GM18517 (cell line): Measurements from ENCODE around the gene AHNAK2.
"Not testable (repeated sequence)": the region's sequence is repeated elsewhere in the genome, so short reads cannot be mapped to it uniquely, and the experiment has no call there.

ENCODE experiments used
- ATAC-seq: cut with Tn5 transposase; IDR thresholded peaks from one replicate; pipeline ENCODE4 v1.9.1; 2021; ENCODE audit warnings: mild to moderate bottlenecking, moderate library complexity; ENCODE audit not compliant: unreplicated experiment

Gene AHNAK2

DNA sequence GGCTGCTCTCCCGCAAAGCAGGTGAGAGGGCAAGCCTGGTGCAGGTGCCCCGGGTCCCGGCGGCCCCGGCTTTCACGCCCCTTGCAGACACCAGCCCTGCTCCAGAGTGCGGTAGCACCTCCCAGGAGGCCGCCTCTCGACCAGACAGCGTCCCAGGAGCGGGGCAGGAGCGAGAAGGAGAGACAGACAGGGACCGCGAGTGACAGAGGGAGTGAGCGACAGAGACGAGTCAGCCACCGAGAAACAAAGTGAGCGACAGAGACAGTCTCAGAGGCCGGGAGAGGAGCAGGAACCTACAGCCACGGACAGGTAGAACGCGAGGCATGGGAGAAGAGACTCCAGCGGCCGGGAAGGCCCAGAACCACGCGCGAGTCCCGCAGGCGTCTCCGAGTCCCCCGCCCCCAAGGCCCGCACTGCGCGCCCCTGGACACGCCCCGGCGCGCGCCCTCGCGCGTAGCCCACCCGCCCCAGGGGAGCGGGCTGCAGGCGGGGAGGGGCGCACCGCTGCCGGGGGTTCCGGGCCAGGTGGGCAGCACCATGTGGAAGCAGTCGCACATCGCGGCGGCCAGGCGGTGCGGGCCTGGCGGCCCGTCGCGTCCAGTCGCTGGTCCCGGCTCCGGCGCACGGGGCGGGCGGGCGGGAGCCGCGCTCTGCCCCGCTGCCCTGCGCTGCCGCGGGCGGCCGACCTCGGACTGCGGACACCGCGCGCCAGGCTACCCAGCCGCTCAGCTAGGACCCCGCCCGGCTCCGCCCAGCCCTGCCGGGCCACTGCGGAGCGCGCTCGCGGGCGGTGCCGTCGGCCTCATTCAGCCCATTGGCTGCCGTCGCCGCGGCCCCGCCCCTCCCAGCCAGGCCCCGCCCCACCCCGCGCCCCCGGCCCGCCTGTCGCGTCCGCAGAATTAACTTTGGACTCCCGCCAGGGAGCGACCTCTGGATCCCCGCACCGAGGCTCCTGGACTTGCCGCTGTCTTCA lies at the start of gene AHNAK2:
TSS of gene AHNAK2 (minus strand) at position 694 of the 973 bp plus-strand sequence. CDS start at position 557, 137 bp downstream.
- ATAC-seq, result no peak

DNA sequence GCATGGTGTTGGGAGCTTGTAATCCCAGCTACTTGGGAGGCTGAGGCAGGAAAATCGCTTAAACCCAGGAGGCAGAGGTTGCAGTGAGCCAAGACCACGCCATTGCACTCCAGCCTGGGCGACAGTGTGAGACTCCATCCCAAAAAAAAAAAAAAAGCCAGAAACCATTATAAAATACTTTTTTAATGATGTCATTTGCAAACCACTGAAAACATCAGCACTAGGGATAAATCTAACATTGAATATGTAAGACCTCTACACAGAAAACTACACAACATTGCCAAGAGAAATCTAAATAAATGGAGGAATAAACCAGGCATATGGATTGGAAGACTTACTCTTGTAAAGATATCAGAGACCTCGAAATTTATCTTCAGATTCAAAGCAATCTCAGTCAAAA lies 49.5 kb upstream of the AHNAK2 start:
- not testable (repeated sequence) for ATAC-seq

DNA sequence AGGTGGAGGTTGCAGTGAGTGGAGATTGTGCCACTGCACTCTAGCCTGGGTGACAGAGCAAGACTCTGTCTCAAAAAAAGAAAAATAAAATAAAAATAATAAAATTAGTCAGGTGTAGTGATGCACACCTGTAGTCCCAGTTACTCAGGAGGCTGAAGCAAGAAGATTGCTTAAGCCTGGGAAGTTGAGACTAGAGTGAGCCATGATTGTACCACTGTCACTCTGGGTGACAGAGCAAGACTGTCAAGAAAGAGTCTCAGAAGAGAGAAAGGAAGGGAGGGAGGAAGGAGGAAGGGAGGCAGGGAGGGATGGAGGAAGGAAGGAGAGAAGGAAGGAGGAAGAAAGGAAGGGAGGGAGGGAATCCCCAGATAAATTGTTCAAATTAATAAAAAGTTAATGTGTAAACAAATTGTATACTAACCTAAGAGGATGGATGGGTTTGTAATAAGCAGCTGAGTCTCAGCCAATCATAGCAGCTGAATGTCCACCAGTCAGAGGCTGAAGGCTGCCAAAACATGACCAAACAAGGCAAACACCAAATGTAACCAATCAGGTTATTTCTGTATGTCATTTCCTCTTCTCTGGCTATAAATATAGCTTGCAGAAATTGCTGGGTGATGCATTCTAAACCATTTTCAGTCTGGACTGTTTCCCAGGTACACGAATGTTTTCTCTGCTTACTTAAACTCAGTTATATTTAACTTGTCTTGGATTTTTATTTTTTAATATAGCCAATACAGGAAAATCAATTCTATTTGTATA lies 48.8 kb upstream of the AHNAK2 start:
- ATAC-seq, result no peak

DNA sequence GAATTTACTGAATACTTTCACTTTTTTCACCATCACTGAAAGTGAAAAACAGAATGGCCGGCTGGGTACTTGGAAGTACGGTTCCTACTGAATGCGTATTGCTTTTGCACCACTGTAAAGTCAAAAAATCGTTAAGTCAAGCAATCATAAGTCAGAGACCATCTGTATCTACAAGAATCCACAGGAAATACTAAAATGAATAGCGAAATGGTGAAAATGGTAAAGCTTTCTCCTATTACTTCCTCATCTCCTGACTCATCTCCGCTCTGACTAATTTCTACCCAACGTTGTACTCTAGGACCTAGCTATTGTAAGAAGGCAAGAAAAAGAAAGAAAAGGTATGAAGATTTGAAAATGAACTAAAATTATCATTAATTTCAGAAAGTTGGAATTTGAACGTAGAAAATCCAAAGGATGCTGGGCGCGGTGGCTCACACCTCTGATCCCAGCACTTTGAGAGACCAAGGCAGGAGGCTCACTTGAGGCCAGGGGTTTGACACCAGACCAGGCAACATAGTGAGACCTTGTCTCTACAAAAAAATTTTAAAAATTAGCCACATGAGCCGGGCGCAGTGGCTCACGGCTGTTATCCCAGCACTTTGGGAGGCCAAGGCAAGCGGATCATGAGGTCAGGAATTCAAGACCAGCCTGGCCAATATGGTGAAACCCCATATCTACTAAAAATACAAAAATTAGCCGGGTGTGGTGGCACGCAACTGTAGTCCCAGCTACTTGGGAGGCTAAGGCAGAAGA lies 48.0 kb upstream of the AHNAK2 start:
- ATAC-seq, result peak; percentile 38

DNA sequence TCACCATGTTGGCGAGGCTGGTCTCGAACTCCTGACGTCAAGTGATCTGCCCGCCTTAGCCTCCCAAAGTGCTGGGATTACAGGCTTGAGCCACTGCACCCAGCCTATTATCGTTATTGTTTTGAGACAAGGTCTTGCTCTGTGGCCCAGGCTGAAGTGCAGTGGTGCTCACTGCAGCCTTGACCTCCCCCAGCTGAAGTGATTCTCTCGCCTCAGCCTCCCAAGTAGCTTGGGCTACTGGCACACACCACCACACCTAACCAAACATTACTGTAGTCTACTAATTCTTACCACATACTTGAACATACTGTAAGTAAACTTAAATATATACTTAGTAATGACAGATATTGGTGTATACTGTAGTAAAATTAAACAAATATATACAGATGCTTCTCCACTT lies 47.3 kb upstream of the AHNAK2 start:
- no peak for ATAC-seq

DNA sequence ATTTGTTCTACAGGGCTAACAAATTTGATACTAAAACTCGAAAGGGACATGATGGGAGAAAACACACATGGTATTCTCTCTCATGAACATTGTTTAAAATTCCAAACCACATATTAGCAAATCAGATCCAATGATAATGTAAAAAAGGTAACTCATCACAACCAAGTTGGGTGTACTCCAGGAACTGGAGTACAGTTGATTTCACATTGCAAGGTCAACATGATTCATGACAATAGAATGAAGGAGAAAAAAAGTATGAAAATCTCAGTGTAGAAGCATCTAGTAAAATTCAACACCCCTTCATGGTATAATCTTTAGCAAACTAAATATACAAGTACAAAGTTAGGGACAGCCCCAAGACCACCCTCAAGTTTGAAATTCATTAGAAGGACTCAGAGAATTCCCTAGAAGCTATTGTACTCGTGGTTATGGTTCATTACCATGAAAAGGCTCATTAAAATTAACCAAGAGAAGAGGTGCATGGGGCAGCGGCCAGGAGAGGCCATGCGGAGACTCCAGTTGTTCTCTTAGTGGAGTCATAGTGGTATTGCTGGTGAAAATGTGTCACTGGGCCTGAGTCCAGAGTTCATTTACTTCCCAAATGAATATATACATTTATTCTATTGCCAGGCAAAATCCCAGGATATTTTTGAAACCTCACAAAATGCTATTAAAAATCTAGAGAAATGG lies 45.8 kb upstream of the AHNAK2 start:
- no peak for ATAC-seq

DNA sequence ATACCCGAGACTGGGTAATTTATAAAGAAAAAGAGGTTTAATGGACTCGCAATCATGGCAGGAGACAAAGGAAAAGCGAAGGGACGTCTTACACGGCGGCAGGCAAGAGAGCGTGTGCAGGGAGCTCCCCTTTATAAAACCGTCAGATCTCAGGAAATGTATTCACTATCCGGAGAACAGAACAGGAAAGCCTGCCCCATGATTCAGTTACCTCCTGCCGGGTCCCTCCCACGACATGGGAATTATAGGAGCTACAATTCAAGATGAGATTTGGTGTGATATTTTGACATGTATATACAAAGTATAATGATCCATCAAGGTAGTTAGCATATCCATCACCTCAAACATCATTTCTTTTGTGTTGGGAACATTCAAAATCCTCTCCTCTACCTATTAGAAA lies 45.0 kb upstream of the AHNAK2 start:
- no peak for ATAC-seq

DNA sequence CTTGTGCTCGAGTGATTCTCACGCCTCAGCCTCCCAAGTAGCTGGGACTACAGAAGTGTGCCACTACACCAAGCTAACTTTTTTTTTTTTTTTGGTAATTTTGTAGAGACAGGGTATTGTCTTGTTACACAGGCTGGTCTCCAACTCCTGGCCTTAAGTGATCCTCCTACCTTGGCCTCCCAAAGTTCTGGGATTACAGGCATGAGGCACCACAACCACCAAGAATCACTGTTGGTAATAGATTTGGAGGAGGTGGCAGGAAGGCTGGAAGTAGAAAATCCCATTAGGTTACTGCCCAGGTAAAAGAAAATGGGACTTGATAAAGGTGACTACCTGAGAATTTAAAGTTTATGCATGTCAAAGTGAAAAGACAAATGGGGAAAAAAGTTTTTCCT lies 44.1 kb upstream of the AHNAK2 start:
- ATAC-seq, result no peak

DNA sequence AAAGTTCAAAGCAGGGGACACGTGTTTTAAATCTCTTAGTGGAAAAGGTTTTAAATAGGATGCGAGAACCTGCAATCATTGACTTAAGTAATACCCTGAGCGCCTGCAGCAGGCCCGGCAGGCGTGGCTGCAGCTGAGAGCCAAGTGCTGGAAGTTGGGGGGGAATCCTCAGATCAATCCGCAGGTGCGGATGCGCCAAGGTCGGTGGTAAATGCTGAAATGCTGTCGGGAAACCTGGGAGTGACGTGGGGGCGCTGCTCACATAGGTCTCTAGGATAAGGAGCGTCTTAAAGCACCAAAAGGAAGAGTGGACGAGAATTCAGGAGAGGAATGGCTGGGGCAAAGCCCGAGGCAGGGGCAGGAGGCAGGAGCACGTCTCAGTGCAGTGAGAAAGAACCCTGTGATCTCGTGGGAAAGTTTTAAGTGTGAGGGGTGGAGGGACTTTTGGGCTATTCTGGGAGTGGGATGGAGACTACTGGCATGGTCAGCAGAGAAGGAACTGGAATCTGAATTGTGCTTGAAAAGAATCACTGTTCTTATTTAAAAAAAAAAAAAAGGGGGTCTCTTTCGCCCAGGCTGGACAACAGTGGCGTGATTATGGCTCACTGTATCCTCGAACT lies 43.6 kb upstream of the AHNAK2 start:
- ATAC-seq, result no peak

DNA sequence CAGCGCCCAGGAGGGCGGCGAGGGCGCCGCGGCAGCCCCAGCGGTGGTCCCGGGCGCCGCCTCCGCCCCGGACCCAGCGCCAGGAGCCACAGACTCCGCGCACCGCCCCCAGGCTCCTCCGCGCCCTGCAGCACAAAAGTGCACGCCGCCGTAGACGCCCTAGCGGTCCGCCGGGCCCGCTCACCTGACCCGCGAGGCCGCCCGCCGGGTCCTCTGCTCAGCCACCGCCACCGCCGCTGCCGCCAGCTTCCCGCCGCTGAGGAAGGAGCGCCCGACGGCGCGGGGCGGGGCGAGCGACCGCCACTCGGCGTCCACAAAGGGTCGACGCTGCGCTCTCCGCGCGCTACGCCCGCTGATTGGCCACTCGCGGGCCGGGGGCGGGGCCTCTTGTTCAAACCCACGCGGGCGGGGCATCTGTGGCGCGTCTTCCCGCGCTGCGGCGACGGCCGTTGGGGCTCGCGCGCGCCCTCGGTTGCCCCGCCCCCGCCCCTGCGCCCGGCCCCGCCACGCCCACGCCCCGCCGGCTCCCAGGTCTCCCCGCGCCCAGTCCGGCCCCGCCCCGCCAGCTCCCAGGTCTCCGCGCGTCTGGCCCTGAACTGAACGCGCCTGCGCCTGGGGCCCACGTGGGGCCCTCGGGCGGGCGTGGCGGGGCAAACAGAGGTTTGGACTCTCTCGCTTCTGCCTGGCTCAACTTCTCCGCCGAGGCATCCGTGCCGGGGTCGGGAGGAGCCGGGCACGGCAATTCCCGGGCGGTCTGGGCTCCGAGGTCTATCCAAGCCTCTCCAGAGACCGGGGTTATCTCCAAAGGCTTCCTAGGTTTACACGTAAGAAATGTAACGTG lies 42.9 kb upstream of the AHNAK2 start, which contains the start of gene CDCA4:
TSS of gene CDCA4 (minus strand) at position 269 of the 841 bp plus-strand sequence. CDS start 9,154 bp downstream, outside the sequence.
- peak; percentile 63 for ATAC-seq

DNA sequence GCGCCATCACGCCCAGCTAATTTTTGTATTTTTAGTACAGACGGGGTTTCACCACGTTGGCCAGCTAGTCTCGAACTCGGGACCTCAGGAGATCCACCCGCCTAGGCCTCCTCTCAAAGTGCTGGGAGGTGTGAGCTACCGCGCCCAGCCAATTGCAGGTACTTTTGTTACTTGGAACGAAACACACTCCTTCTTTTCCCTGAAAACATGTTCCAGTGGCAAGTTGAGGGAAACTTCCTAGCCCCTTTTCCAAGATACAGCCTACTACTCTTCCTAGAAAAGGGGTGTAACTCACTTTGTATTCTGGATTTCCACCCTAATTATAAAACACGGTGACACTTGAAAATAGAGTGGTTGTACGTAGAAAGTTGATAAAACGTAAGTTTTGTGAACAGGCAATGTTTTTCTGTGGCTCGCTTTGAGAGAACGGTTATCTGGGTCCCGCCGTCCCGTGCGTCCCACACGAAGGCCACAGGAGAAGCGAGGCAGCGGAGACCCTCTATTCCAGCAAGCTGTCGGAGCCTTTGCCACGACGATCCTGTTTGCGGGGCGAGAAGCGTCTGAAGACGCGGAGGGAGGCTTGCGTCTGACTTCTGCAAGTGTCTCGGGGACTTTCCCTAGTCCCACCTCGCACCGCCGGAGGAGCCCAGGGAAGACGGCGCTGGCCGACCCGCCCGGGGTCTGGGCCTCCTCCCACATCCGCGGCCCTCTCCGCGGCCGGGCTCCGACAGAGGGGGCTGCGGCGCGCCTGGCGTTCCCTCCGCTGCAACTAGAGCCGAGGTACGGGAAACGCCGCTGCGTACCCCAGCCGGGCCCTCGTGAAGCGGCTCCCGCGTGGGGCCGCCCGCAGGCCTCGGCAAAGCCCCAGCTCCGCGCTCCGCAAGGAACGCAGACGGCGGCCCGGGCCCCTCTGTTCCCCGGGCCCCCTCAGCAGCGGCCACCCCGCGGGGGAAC lies 42.0 kb upstream of the AHNAK2 start:
- peak; percentile 17 for ATAC-seq

DNA sequence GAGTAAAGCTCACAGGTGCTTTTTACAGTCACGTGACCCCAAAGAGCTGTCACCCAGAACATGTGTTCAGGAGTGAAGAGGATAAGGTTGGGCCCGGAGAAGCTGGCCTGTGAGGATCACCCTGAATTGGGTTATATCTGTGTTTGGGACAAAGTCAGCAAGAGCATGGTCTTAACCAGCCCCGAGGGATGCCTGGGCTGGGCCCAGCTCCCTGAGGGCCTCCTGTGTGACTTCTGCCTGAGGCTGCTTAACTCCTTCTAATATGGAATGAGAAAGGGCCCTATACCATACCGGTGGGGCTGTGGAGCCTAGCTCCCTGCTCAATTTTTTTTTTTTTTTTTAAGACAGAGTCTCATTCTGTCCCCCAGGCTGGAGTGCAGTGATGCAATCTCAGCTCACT lies 40.2 kb upstream of the AHNAK2 start:
- no peak for ATAC-seq

DNA sequence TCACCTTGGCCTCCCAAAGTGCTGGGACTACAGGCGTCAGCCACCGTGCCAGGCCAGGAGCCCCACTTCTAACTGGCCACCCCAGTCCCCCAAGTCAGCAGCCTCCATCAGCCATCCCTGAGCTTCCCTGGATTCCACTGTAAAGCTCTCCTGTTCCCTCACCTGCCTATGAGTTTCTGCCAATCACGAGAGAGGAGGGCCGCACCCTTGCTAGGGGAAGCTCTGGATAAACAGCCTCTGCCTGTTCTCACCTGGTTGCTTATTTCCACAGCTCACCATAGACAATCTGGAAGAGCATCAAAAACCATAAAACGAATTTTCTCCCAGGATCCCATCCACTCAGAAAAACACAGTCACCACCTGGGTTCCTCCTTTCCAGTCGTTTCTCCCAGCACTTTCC lies 37.7 kb upstream of the AHNAK2 start:
- no peak for ATAC-seq

DNA sequence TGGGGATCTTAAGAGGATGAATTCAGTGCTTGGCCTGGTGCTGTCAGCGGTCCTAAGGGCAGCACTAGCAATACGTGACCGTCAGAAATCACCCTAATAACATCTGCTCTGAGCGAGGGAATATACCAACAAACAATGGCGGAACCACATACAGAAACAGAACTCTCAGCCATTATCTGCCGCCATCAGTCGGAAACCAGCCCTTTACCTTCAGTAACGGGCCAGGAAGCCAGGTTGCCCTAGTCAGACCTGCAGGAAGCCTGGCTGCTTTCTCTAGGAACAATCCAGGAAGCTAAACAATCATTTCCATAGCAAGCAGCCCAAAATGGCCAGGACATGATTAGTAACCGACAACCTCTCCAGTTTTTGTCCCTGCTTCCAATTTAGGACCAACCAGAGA lies 37.1 kb upstream of the AHNAK2 start:
- ATAC-seq, result no peak

DNA sequence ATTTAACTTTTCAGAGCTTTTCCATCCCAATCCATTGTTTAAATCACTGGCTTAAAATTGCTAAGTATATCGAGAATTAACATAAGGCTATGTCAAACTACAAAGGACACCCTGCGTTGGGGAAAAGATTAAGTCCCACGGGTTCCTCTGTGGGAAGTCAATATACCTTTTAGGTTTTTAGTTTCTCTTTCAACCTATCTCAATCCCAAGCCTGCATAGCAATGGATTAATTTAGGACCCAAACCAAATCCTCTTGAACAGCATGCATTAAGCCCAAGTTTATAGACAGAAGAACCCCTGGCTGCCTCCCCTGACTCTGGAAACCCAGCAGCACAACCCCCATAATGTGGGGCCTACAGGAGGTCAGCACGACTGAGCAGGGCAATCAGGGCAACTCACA lies 36.5 kb upstream of the AHNAK2 start:
- ATAC-seq, result no peak

DNA sequence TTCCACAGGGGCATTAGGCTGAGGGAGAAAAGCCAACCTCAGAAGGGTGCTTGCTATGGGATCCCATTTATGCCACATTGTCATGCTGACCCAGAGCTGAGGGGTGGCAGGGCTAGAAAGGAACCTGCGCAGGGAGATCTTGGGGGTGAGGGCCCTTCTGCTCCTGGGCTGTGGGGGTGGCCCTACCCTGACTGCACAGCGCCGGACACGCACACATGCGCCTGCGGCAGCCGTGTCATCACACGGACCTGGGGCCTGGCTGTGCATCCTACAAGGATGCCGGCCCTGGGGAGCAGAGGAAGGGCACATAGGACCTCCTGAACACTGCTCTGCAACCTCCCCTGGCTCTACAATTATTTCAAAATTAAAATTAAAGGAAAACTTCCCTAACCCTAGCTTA lies 35.9 kb upstream of the AHNAK2 start:
- no peak for ATAC-seq

DNA sequence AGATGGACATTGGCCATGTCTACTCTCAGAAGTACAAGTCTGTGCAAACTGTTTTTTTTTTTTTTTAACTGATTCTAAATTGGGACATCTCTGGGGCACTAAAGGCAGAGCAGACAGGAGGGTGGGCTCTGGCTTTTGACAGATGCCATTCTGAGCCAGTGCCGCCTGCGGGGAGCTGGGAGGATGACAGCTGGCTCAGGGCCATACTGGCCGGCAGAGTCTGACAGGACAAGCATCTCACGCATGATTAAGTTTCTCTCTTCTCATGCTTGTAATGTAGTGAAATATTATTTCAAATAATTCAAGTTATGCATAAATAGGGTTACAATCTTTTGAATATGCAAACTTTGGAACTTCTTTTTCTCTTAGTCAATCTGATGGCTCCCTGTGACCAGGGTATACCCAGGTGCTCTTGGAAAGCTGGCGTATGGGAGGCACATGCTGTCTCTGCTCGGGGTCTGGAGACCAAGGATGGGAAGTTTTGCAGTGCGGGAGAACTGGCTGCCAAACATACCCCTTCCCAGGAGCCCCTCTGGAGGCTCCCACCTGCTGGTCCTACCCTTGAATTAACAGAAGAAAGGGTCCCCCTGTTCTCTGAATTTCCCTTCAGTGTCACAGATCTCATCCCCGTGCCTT lies 35.1 kb upstream of the AHNAK2 start:
- ATAC-seq, result no peak
